GM21529 (cell line): Measurements from ENCODE around the gene GGCX.

Experiments
- ATAC-seq: cut with Tn5 transposase; IDR thresholded peaks from one replicate; pipeline ENCODE4 v1.9.1; 2021; ENCODE audit not compliant: unreplicated experiment

Gene GGCX

DNA sequence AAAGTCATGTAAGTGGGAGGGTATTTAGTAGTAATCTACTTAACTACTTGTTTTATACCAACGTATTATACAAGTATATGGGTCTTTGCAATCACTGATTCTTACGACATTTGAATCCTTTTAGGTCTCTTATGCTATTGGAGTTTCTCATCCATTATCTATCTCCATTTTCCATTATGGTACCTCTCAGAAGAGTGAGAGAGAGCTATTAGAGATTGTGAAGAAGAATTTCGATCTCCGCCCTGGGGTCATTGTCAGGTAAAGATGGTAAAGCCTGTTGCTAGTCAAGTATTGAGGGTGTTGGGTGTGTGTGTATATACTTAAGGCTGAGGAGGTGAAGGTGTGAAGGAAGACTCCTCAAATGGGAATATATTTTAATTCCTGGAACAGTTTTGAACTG lies 18.5 kb downstream of the GGCX start:
- no peak for ATAC-seq

- ATAC-seq, result no peak
These were observed 19.4 kb downstream of the GGCX start for GRCh38 chr2:85541753-85542457.

DNA sequence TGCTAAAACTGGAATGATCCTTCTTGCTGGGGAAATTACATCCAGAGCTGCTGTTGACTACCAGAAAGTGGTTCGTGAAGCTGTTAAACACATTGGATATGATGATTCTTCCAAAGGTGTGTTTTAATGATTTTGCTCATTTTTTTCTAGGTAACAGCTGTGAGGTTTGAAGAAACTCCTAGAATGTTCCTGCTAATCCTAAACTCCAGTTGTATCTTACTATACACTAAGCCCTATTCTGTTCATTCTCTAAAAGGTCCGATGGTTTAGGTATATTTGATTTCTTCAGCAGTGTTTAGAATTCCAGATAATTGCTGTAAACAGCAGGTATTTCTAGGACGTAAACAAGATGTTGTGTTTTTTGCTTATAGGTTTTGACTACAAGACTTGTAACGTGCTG lies 20.0 kb downstream of the GGCX start:
- ATAC-seq, result no peak

- ATAC-seq, result no peak
These were observed 21.1 kb downstream of the GGCX start for GRCh38 chr2:85540133-85540648.

DNA sequence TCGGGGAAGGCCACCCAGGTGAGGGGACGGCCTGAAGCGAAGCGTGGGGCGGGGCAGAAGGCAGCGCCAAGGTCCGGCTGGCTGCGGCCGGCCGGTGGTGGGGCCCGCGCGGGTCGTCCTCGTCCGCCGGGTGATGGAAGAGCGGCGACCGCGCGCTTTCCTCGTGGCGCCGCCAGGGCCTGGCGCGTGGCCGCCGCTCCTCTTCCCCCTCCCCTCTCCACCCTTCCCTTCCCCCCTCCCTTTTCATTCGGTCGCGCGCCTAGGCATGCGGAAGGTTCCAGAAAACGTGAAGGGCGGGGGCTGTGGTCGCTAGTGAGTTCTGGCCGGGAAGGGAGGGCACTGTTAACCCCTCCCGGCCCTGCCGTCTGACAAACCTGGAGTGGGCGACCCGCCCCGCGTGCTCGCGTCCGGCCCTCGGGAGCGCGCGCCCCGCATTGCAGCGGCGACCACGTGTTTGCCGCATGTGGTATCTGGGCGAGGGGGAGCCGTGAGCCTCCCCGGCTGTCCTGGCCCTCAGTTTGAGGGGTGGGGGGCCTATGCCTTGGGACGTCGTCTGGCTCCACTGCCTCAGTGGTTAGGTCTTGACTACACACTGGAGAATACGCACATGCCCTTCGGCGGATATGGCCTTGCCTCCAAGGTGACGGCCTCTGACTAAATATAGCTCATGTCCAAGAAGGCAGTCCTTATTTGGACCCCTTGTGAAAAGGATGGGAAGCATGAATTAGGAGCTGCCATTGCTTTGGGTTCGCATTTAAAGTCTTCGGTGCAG lies 21.7 kb downstream of the GGCX start:
- ATAC-seq, result peak; percentile 25

- ATAC-seq, result peak; percentile 75
These were observed 22.6 kb downstream of the GGCX start, which contains the start of gene MAT2A for GRCh38 chr2:85538507-85539360. Gene MAT2A, plus strand, starts transcription at chr2:85539168. Its CDS starts 120 bp downstream, at chr2:85539288.

GRCh38 chr2:85537600-85538506 lies 23.4 kb downstream of the GGCX start:
- ATAC-seq, result no peak

DNA sequence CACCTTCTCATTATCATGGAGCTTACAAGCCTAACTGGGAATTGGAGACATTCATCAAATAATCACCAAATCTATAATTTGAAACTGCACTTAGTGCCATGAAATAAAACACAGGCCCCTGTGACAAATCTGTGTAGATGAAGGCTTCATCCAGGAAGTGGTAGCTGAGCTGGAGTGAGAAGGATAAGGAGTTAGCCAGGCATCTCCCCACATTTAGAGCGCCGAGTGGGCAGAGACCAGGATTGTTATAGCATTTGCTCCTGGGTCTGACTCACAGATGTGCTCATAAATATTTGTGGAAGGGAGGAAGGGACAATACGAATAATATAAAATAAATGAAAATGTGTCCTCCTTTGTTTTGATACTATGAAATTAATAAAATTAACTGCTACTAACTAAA lies 24.8 kb downstream of the GGCX start:
- ATAC-seq, result no peak

GRCh38 chr2:85534881-85535280 lies 26.4 kb downstream of the GGCX start:
- no peak for ATAC-seq

- ATAC-seq, result no peak
These were observed 27.2 kb downstream of the GGCX start for GRCh38 chr2:85534099-85534498.

- ATAC-seq, result no peak
These were observed 29.7 kb downstream of the GGCX start for GRCh38 chr2:85531589-85531988.

GRCh38 chr2:85529809-85530208 lies 31.5 kb downstream of the GGCX start:
- no peak for ATAC-seq

- ATAC-seq, result no peak
These were observed 32.9 kb downstream of the GGCX start for GRCh38 chr2:85528355-85528754.

DNA sequence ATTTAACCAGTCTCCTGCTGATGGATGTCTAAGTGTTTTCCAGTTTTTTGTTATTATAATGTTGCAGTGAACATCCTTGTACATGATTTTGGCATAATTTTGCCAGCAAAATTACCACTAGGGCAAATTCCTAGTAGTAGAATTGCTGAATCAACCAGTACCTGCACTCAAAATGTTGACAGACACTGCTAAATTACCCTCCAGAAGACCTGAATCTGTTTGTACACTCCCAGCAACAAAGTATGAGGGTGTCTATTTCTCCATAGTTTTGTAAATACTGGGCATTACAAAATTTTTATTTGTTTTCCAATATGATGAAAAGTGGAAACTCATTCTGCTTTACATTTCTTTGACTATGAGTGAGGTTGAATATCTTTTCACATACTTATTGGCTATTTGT lies 33.5 kb downstream of the GGCX start:
- ATAC-seq, result no peak

DNA sequence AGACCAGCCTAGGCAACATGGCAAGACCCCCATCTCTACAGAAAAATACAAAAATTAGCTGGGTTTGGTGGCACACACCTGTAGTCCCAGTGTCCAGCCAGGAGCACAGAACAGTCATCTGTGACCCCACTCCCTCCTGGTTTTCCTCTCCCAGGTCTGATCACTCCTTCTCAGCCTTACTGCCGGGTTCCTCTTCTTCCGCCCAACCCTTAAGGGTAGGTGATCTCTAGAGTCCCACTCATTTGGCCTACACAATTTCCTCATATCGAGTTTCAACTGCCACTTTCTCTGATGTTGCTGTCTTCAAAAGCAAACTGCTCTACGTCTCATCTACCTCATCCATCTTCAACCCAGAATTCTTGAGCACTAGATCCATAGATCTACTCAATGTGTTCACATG lies 35.7 kb downstream of the GGCX start:
- ATAC-seq, result no peak

DNA sequence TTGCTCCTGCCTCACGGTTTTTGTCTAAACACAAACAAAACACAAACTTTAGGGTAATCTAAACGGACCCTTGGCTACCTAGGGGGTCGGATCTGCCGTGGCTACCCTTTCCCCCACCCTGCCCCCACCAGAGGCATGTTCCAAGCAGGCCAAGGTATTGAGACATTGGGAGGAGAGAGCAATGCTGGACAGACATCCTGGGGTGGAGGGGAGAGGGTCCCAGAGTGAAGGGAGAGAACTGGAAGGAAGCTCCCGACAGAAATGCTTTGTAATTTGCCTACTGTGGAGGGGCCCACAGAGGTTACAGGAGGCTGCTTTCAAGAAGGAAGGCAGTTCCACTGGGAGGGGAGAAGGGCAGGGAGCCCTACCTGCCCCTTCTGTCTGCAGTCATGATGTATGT lies 36.3 kb downstream of the GGCX start:
- no peak for ATAC-seq

GRCh38 chr2:85524336-85524908 lies 36.9 kb downstream of the GGCX start:
- ATAC-seq, result no peak

DNA sequence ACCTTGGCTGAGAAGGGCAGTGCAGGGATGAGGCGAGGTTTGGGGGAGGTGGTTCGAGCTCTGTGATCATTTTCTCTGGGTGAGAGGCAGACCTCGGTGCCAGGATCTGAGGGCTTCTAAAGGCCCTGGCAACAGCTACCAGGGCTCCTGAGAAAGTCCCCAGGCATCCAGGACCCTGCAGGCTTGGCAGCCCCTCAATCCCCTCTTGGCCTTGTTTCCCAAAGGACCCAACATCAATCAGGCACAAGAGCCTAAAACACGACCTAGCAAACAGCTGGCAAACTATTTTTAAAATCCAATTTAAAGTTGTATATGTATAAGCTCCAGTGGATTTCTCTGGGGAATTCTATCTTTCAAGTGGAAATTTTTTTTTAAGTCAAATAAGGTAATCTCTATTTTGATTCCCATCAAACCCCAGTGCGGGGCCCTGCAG lies 37.4 kb downstream of the GGCX start:
- ATAC-seq, result no peak

GRCh38 chr2:85523062-85523902 lies 38.0 kb downstream of the GGCX start:
- no peak for ATAC-seq
